COLO668 (cell line): ENCODE results near the gene SGSM1.
"Not testable (repeated sequence)": the region's sequence is repeated elsewhere in the genome, so short reads cannot be mapped to it uniquely, and the experiment has no call there.

Experiments
- DNase-seq: peaks from one replicate; lab custom pipeline; 2025; ENCODE audit not compliant: unreplicated experiment; lab: John Stamatoyannopoulos, UW

Gene SGSM1

DNA sequence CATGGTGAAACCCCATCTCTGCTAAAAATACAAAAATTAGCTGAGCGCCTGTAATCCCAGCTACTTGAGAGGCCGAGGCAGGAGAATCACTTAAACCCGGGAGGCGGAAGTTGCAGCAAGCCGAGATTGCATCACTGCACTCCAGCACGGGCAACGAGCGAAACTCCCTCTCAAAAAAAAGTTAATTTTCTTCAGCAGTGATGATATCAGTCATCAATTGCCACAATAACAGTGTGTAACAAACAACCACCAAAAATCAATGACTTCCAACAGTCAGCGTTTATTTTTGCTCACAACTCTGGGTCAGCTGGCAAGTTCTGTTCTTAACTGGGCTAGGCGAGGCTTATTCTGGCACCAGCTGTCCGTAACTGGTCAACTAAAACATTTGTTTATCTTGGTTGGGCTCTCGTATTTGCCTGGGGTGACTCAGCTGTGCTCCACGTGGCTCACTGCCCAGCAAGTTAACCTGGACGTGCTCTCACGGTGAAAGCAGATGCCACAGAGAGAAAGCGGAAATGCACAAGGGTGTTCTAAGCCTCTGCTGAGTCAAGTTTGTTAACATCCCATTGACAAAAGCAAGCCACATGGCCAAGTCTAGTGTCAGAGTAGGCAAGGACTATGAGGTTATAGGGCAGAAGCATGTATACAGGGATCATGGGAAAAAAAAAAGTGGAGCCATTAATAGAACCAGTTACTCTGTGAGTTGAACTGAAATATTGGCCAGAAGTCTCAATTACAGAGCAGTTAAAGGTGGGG is 88.4 kb downstream of the SGSM1 start:
- peak; percentile 91 for DNase-seq

GRCh38 chr22:24894998-24895397 is 89.0 kb downstream of the SGSM1 start:
- peak; percentile 65 for DNase-seq

GRCh38 chr22:24901448-24901847 is 95.4 kb downstream of the SGSM1 start:
- peak; percentile 40 for DNase-seq

DNA sequence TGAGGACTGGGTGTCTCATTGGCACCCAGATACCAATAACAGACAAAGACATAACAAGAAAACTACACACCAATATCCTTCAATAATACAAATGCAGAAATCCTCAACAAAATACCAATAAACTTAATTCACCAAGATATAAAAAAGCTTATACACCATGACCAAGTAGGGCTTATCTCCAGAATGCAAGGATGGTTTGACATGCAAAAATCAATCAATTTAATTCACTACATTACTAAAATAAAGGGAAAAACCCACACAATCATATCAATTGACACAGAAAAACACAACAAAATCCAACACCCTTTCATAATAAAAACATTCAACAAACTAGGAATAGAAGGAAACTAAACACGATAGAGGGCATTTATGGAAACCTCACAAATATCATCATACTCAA is 99.9 kb downstream of the SGSM1 start:
- no peak for DNase-seq

- not testable (repeated sequence) for DNase-seq
Observed at GRCh38 chr22:24907101-24907500, 101.1 kb downstream of the SGSM1 start.

DNA sequence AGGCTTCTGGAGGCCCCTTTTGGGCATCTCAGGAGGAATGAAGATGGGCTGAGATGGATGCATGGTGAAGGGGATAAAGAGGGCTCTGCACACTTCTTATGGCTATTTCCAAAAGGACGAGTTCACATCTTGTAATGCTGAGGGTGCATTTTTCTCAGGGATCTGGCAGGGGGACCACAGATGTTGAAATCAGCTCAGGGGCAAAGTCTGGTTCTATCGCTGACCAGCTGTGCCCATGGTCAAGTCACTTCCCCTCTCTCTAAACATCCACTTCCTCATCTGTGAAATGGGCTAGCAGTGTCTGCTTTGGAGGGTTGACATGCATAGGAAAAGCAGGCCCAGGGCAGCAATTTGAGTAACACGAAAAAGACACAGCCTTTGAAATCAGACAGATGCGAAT is 114.0 kb downstream of the SGSM1 start:
- no peak for DNase-seq

- DNase-seq: no peak
Observed at GRCh38 chr22:24925586-24926427, 119.8 kb downstream of the SGSM1 start.

DNA sequence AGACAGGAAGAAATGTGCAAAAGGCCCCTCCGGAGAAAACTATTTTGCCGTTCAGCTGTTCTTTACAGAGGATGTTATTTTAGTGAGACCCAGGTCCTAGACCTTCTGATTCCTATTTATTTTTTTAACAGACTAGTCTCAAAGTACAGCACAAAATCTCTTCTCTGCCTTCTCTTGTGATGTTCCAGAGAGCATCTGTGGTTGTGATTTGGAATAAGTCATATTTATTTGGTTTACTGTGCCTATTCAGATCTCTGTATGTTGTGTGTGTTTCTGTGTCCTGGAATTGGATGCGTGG is 120.4 kb downstream of the SGSM1 start:
- no peak for DNase-seq

- DNase-seq: no peak
Observed at GRCh38 chr22:24926849-24927579, 121.0 kb downstream of the SGSM1 start.

- DNase-seq: no peak
Observed at GRCh38 chr22:24928322-24928721, 122.3 kb downstream of the SGSM1 start.

- no peak for DNase-seq
Observed at GRCh38 chr22:24930678-24931077, 124.7 kb downstream of the SGSM1 start.

- DNase-seq: no peak
Observed at GRCh38 chr22:24935771-24936483, 129.9 kb downstream of the SGSM1 start.

DNA sequence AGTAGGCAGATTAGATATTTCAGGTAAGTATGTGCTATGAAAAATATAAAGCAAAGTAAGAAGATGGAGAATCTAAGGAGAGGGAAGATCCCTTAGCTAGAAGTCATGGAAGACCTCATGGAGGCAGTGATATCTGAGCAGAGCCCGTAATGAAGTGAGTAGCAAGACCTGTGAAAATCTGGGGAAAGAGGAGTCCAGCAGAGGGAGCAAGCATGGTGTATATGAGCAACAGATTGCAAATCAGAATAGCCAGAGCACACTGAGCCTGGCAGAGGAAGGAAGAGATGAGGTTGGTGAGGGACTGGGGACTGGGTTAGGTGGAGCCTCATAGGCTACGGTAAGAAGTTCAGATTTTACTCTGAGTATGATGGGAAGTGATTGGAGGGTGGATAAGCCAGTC is 131.1 kb downstream of the SGSM1 start:
- DNase-seq: peak; percentile 12

GRCh38 chr22:24938741-24939341 is 132.8 kb downstream of the SGSM1 start:
- DNase-seq: peak; percentile 41

- DNase-seq: no peak
Observed at GRCh38 chr22:24942301-24942700, 136.3 kb downstream of the SGSM1 start.

DNA sequence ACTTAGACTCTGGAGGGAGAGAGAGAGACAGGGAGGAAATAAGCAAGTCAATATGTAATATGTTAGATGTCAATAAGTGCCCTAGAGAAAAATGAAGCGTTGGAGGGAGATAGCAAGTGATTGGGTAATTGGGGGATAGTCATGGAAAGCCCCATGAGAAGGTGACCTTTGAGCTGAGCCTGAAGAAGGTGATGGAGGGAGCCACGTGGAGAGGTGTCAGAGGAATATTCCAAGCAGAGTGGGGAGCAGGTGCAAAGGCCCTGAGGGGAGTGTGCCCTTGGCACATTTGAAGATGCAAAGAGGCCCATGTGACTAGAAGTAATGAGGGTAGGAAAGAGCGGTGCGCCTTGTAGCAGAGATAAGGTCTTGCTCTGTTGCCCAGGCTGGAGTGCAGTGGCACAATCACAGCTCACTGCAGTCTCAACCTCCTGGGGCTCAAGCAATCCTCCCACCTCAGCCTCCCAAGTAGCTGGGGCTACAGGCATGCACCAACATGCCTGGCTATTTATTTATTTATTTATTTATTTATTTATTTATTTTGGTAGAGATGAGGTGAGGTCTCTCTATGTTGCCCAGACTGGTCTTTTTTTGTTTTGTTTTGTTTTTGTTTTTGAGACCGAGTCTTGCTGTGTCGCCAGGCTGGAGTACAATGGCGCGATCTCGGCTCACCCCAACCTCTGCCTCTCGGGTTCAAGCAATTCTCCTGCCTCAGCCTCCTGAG is 138.4 kb downstream of the SGSM1 start:
- no peak for DNase-seq

DNA sequence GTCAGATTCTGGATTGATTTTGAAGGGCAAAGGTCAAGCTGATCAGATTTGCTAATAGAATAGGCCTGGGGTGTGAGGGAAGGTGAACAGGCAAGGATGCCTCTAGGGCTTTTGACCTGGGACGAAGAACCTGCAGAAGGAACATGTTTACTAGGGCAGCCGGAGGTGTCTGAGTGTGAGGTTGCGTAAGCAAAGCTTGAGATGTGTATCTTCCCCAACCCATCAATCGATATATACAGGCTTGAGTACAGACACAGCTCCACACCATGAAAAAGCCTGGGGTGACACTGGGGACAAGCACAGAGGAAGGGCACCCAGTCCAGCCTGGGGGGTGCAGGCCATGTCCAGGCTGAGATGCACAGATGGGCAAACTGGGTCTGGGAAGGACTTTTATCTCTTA is 139.4 kb downstream of the SGSM1 start:
- DNase-seq: no peak

DNA sequence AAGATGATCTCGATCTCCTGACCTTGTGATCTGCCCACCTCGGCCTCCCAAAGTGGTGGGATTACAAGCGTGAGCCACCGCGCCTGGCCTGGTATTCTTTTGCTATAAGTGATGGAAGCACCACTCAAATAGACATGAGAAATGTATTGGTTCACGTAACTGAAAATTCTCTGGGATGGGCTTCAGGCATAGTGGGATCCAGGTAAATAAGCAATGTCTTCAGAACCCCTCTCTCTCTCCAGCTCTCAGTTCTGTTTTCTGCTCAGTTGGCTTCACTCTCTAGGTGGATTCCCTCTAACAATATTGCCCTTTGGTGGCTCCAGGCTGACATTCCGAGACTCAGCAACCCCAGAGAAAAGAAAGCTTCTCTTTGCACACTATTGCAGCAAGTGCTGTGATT is 141.4 kb downstream of the SGSM1 start:
- no peak for DNase-seq

DNA sequence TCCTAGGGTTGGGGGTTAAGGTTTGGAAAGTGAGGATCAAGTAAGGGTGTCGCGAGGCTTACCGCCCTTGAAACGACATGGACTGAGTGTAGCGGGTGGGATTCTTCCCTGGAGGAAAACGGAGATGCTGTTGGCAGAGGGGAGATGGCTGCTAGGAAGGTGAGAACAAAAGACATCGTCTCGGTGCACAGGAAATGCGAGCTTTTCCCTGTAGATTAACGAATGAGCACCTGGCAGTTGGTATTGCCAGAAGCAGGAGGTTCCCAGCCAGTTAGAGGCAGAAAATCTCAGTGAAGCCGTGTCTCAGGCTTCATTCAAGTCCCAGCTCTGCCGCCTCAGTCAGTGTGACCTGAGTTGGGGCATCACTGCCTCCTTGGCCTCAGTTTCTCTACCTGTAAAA is 141.9 kb downstream of the SGSM1 start:
- no peak for DNase-seq
